Psoas muscle (tissue), 8 donors: ENCODE results near the gene LILRB4. TPM values are rescaled to one million over a fixed set of nuclear protein-coding genes. Genes with fewer than 3 reads are reported as not detected.

Experiments
- ATAC-seq, 4 donors: fragments of 200-7000 bp; cut with Tn5 transposase; one replicate each; pipeline ENCODE4 v1.9.1; 2020; ENCODE audit warnings: moderate library complexity in 3 of 4, mild to moderate bottlenecking in 2 of 4
- DNase-seq, 2 donors: peaks; one replicate each; pipeline ENCODE4 v3.0.0-alpha.2; 2020
- H3K27ac ChIP-seq: fragments of 200-600 bp; one replicate; pipeline ENCODE4 v1.8.0; 2022
- H3K27me3 ChIP-seq, 3 donors: fragments of 200-600 bp in 1 of 3; one replicate each; pipeline versions ENCODE4 v1.6.1 to v1.8.0; 2013 to 2022; ENCODE audit warnings: low read length in 2 of 3, mild to moderate bottlenecking in 2 of 3, moderate library complexity in 1 of 3; ENCODE audit not compliant: insufficient read depth in 3 of 3
- H3K36me3 ChIP-seq, 2 donors: fragments of 200-600 bp in 1 of 2; one replicate each; pipeline versions ENCODE4 v1.6.1 to v1.8.0; 2013 to 2022; ENCODE audit warnings: low read depth in 1 of 2, mild to moderate bottlenecking in 1 of 2, moderate library complexity in 1 of 2; ENCODE audit not compliant: insufficient read depth in 1 of 2
- H3K4me1 ChIP-seq: fragments of 200-600 bp; one replicate; pipeline ENCODE4 v1.8.0; 2022
- H3K4me3 ChIP-seq: fragments of 200-600 bp; one replicate; pipeline ENCODE4 v1.8.0; 2022; ENCODE audit warnings: mild to moderate bottlenecking
- H3K9me3 ChIP-seq: fragments of 200-600 bp; one replicate; pipeline ENCODE4 v1.8.0; 2022
- CTCF ChIP-seq: fragments of 200-600 bp; IDR thresholded peaks from one replicate; pipeline ENCODE4 v1.8.0; 2022; ENCODE audit warnings: antibody characterized with exemption
- WGBS, 3 donors: extraction: QIAGEN DNeasy Blood & Tissue Kit; methylation state at CpG; one replicate each; pipeline versions ENCODE4 v1.1.6 to v1.1.7; 2013; 5-methylcytosine and 5-hydroxymethylcytosine counted together
- intact Hi-C, 2 donors: fragments of 100-400 bp; cut with DNase I; formaldehyde crosslinking; loops; one replicate each; pipeline versions ENCODE4 v1.11.0 to v1.14.2; 2022
- polyA plus RNA-seq, 3 donors: library from polyadenylated mRNA; stranded (reverse); fragments of 200-250 nt; gene quantifications; one replicate each; pipeline ENCODE4 v1.2.3, GENCODE V29; 2013
- total RNA-seq, 4 donors: library from RNA; stranded (reverse); fragmentation: NEBNext Ultra II Directional in 2 of 4; extraction: Animal tissue kit (Norgen Biotek cat#: 25700) in 2 of 4; gene quantifications; one replicate each; pipeline versions ENCODE4 v1.2.1 to v1.2.4, GENCODE V29; 2021 to 2023
- donor health status: healthy with polysubstance abuse.
- donor health status: DM: no; HTN: no; CAD: no; lungs with moderate emphysema.
- donor health status: Bipolar disorder and iron deficiency.
- donor health status: healthy.
- donor health status: DM: yes; HTN: yes; CAD: no.
- donor health status: DM: no; HTN: no; CAD: no.
- donor health status: DM: no; HTN: no; CAD: no.
- donor health status: DM: yes; HTN: yes; CAD: no.

Gene LILRB4
- total and polyA plus RNA-seq, 7 donors, result 0.27 to 1.7 (median 0.56) TPM

- Histone ChIP-seq H3K9me3 (no peaks in the 10 kb centered on the region), H3K27ac (no peak overlapping the region), H3K27me3 (peaks cover 0 to 2% (median 0%) of the 10 kb centered on the region in 3 donors), H3K4me1 (no peaks in the 10 kb centered on the region), H3K4me3 (no peak overlapping the region), H3K36me3 (no peaks in the 10 kb centered on the region)
- DNase-seq, result no peak
- ATAC-seq, result no peak
- intact Hi-C loops, result no loop called here
- WGBS, 3 donors, result 78 to 85% (median 79%) methylated on average over 13 of the region's 13 CpGs
- TF ChIP-seq CTCF, result no peak
These were observed 821 bp upstream of the LILRB4 start for GRCh38 chr19:54661846-54662481.

DNA sequence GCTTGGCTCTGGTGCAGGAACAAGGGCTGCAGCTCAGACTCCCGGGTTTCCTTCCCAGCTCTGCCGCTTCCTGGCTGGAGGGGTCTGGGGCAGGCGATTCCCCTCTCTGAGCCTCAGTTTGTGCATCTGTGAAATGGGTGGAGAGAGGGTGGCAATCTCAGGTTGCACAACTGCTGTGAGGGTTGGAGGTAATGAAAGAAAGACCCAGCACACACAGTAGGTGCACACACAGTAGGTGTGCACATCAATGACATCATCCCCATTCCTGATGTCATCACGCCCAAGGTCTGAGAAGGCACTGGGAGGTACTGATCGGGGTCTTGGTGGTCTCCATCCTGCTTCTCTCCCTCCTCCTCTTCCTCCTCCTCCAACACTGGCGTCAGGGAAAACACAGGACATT lies 2.7 kb downstream of the LILRB4 start:
- Histone ChIP-seq H3K4me1 (no peaks in the 10 kb centered on the region), H3K27me3 (peaks cover 0 to 2% (median 0%) of the 10 kb centered on the region in 3 donors), H3K27ac (no peak overlapping the region), H3K9me3 (no peaks in the 10 kb centered on the region), H3K4me3 (no peak overlapping the region), H3K36me3 (no peaks in the 10 kb centered on the region)
- ATAC-seq (no peak), DNase-seq (no peak)
- no peak for TF ChIP-seq CTCF
- intact Hi-C loops, result no loop called here
- 77 to 88% (median 80%) methylated on average over 6 of the region's 6 CpGs for WGBS, 3 donors

DNA sequence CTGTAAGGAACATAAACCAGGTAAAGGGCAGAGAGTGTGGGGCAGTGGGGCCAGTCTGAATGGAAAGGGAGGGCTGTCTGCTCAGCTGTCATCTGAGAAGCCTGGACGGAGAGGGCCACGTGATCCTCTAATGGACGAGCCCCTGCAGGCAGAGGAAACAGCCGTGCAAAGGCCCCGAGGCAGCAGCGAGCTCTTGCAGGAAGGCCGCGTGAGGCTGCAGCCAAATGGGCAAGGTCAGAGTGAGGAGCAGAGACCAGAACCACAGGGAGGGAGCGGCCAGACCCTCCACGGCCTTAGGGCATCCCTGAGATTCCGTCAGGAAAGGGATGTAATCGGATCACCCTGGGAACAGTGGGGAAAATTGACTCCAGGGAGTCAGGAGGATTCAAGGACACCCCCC lies 4.4 kb downstream of the LILRB4 start:
- no peak overlapping the region for H3K4me3 ChIP-seq
- 63 to 84% (median 80%) methylated on average over 11 to 12 of the region's 12 CpGs for WGBS, 3 donors
- ATAC-seq, result no peak
- H3K27me3 ChIP-seq, result peaks cover 0 to 2% (median 0%) of the 10 kb centered on the region in 3 donors
- no peak for TF ChIP-seq CTCF
- DNase-seq, result no peak
- intact Hi-C loops, result no loop called here
- no peaks in the 10 kb centered on the region for H3K4me1 ChIP-seq
- H3K36me3 ChIP-seq, result no peaks in the 10 kb centered on the region
- H3K9me3 ChIP-seq, result no peaks in the 10 kb centered on the region
- no peak overlapping the region for H3K27ac ChIP-seq

DNA sequence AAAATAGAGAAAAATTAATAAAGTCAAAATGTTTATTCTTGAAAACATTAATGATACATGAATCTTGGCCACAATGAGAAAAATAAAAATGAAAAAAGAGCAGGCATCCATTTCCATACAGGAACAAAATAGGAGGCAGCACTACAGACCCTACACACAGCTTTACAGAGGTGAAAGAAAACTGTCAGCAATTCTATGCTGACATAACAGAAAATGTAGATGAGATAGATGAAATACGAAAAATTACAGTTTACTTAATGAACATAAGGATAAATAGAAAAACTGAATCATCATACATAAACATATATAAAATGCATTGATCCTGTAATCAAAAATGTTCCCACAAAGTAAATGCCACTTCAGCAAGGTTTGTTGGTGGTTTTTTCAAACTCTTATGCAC lies 5.6 kb downstream of the LILRB4 start:
- Histone ChIP-seq H3K36me3 (no peaks in the 10 kb centered on the region), H3K4me1 (no peaks in the 10 kb centered on the region), H3K9me3 (no peaks in the 10 kb centered on the region), H3K4me3 (no peak overlapping the region), H3K27ac (no peak overlapping the region), H3K27me3 (peaks cover 0 to 2% (median 0%) of the 10 kb centered on the region in 3 donors)
- intact Hi-C loops, result no loop called here
- no peak for ATAC-seq
- no peak for DNase-seq
- 60 to 69% (median 63%) methylated on average over 1 of the region's 1 CpG for WGBS, 3 donors
- no peak for TF ChIP-seq CTCF
